ENCODE data around the gene TMEM100.
A peak's percentile ranks its signal among the peaks of the same experiment; 100 is the strongest.

The TMEM100 gene, protein sequence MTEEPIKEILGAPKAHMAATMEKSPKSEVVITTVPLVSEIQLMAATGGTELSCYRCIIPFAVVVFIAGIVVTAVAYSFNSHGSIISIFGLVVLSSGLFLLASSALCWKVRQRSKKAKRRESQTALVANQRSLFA

DNA sequence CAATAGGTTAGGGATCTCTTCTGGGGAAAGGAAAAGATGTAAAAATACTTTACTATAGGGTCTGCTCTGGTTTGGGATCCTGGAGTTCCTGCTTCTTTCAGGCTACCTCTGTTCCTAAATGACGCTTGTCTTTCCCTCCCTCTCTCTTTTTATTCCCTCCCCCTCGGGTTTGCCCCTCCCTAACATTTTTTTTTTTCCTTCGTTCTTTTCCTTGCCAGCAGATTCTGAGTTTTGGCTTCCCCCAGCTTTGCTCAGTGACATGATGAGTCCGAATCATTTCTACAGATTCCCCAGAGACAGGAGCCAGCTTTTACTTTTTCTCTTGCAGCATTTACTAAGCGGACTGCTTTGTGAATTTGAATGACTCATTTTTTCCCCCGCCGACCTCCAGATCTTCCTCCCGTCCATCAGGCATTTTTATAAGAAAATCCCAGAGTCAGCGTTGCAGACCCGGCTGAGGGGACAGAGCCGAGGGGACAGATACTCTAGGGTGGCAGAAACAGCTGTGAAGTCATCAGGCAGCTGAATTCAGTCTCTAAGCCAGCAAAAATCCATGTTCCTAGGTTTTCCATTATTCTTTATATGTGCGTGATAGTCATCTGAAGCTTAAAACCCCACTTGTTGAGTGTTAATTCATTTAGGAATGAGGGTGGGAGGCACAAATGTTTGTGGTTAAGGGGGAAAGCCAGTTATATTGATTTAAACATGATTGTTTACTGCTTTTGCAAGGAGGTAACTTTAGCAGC is at the start of gene TMEM100:
TSS of gene TMEM100 (minus strand) at position 123 of the 746 bp plus-strand sequence. CDS start 1,794 bp downstream, outside the sequence.
- TF ChIP-seq, protein P1, sequence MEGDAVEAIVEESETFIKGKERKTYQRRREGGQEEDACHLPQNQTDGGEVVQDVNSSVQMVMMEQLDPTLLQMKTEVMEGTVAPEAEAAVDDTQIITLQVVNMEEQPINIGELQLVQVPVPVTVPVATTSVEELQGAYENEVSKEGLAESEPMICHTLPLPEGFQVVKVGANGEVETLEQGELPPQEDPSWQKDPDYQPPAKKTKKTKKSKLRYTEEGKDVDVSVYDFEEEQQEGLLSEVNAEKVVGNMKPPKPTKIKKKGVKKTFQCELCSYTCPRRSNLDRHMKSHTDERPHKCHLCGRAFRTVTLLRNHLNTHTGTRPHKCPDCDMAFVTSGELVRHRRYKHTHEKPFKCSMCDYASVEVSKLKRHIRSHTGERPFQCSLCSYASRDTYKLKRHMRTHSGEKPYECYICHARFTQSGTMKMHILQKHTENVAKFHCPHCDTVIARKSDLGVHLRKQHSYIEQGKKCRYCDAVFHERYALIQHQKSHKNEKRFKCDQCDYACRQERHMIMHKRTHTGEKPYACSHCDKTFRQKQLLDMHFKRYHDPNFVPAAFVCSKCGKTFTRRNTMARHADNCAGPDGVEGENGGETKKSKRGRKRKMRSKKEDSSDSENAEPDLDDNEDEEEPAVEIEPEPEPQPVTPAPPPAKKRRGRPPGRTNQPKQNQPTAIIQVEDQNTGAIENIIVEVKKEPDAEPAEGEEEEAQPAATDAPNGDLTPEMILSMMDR (IDR thresholded peaks at IDR 0.05; ENCODE audit: control insufficient read depth, extremely low read depth, insufficient read depth): no peak
- H3K4me3 ChIP-seq (ENCODE audit: low read depth, low read length): no peak within 1 kb of the TSS
- no peak for DNase-seq (ENCODE audit: low read depth)

DNA sequence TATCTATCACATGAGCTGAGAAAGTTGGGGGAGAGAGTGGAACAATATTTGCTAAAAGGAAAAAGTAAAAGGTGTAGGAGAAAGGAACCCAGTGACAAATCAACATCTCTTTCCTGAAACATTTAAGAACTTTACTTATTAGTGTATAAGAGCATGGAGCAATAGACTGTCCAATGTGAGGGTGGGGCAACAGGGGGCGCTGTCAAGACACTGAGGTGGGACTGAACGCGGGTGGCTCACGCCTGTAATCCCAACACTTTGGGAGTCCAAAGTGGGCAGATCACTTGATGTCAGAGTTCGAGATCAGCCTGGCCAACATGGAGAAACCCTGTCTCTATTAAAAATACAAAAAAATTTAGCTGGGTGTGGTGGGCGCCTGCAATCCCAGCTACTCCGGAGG is 49.4 kb upstream of the TMEM100 start:
- no peak overlapping the region for H3K4me3 ChIP-seq (ENCODE audit: low read depth, low read length)
- TF ChIP-seq, protein P1 (IDR thresholded peaks at IDR 0.05; ENCODE audit: control insufficient read depth, extremely low read depth, insufficient read depth): no peak
- no peak for DNase-seq (ENCODE audit: low read depth)

- H3K4me3 ChIP-seq (ENCODE audit: low read depth, low read length): no peak overlapping the region
- TF ChIP-seq, protein P1 (IDR thresholded peaks at IDR 0.05; ENCODE audit: control insufficient read depth, extremely low read depth, insufficient read depth): peak; percentile 43
- no peak for DNase-seq (ENCODE audit: low read depth)
Observed at GRCh38 chr17:55770196-55770870, 47.7 kb upstream of the TMEM100 start.

- no peak for DNase-seq (ENCODE audit: low read depth)
- TF ChIP-seq, protein P1 (IDR thresholded peaks at IDR 0.05; ENCODE audit: control insufficient read depth, extremely low read depth, insufficient read depth): no peak
- H3K4me3 ChIP-seq (ENCODE audit: low read depth, low read length): no peak overlapping the region
Observed at GRCh38 chr17:55769625-55770000, 46.9 kb upstream of the TMEM100 start.

GRCh38 chr17:55768936-55769624 is 46.4 kb upstream of the TMEM100 start:
- DNase-seq (ENCODE audit: low read depth): no peak
- no peak overlapping the region for H3K4me3 ChIP-seq (ENCODE audit: low read depth, low read length)
- TF ChIP-seq, protein P1 (IDR thresholded peaks at IDR 0.05; ENCODE audit: control insufficient read depth, extremely low read depth, insufficient read depth): no peak

GRCh38 chr17:55765472-55765871 is 42.8 kb upstream of the TMEM100 start:
- H3K4me3 ChIP-seq (ENCODE audit: low read depth, low read length): no peak overlapping the region
- DNase-seq (ENCODE audit: low read depth): no peak
- TF ChIP-seq, protein P1 (IDR thresholded peaks at IDR 0.05; ENCODE audit: control insufficient read depth, extremely low read depth, insufficient read depth): no peak

All from LNCaP clone FGC (cell line).